Measurements from ENCODE around the gene ARHGEF4.
"Not testable (repeated sequence)": the region's sequence is repeated elsewhere in the genome, so short reads cannot be mapped to it uniquely, and the experiment has no call there.

Gene ARHGEF4

GRCh38 chr2:130981667-130982066 is 145.0 kb downstream of the ARHGEF4 start:
- DNase-seq = no peak

GRCh38 chr2:130985206-130985780 is 148.6 kb downstream of the ARHGEF4 start:
- DNase-seq = no peak

GRCh38 chr2:130985831-130986649 is 149.3 kb downstream of the ARHGEF4 start:
- DNase-seq = no peak

- DNase-seq = no peak
These were observed 150.3 kb downstream of the ARHGEF4 start for GRCh38 chr2:130986890-130987493.

- no peak for DNase-seq
These were observed 151.1 kb downstream of the ARHGEF4 start for GRCh38 chr2:130987519-130988425.

GRCh38 chr2:130991446-130991845 is 154.7 kb downstream of the ARHGEF4 start:
- DNase-seq = not testable (repeated sequence)

- DNase-seq = not testable (repeated sequence)
These were observed 155.3 kb downstream of the ARHGEF4 start for GRCh38 chr2:130992003-130992402.

GRCh38 chr2:130996691-130997090 is 160.0 kb downstream of the ARHGEF4 start:
- no peak for DNase-seq

- no peak for DNase-seq
These were observed 160.5 kb downstream of the ARHGEF4 start for GRCh38 chr2:130997198-130997597.

GRCh38 chr2:130998561-130998960 is 161.8 kb downstream of the ARHGEF4 start:
- no peak for DNase-seq

- no peak for DNase-seq
These were observed 167.9 kb downstream of the ARHGEF4 start for GRCh38 chr2:131004446-131005209.

GRCh38 chr2:131005216-131005935 is 168.7 kb downstream of the ARHGEF4 start:
- no peak for DNase-seq

- no peak for DNase-seq
These were observed 169.8 kb downstream of the ARHGEF4 start for GRCh38 chr2:131006561-131006960.

GRCh38 chr2:131008967-131009366 is 172.3 kb downstream of the ARHGEF4 start:
- DNase-seq = no peak

GRCh38 chr2:131009713-131010475 is 173.2 kb downstream of the ARHGEF4 start:
- no peak for DNase-seq

GRCh38 chr2:131010566-131010965 is 173.9 kb downstream of the ARHGEF4 start:
- no peak for DNase-seq

GRCh38 chr2:131011486-131011885 is 174.8 kb downstream of the ARHGEF4 start:
- DNase-seq = no peak

GRCh38 chr2:131014141-131014540 is 177.4 kb downstream of the ARHGEF4 start:
- DNase-seq = no peak

GRCh38 chr2:131015764-131016163 is 179.1 kb downstream of the ARHGEF4 start:
- no peak for DNase-seq

Measured in right forelimb (tissue), 1 donor.